HG03196 (cell line): ENCODE data around the gene TBX6.

ENCODE experiments used
- ATAC-seq: cut with Tn5 transposase; IDR thresholded peaks from one replicate; pipeline ENCODE4 v1.9.1; 2021; ENCODE audit not compliant: unreplicated experiment

The TBX6 gene

GRCh38 chr16:30040221-30040620 is 51.5 kb downstream of the TBX6 start:
- no peak for ATAC-seq
